H9 (cell line): ENCODE measurements around the gene GSTT2B. TPM values are rescaled to one million over a fixed set of nuclear protein-coding genes. Genes with fewer than 3 reads are reported as not detected.

Experiments used
- DNase-seq: peaks from one replicate; pipeline ENCODE4 v3.0.0-alpha.2; 2017
- H2AFZ ChIP-seq: one replicate; pipeline ENCODE4 v1.6.1; 2013; ENCODE audit warnings: mild to moderate bottlenecking, low read length, control low read depth, moderate library complexity
- H2AK5ac ChIP-seq: 2 replicates; pipeline ENCODE4 v1.6.1; 2013; ENCODE audit warnings: low read length, control low read depth, mixed read lengths; ENCODE audit not compliant: insufficient read length
- H2BK120ac ChIP-seq: one replicate; pipeline ENCODE4 v1.6.1; 2013; ENCODE audit warnings: low read depth, mild to moderate bottlenecking, low read length, control low read depth, inconsistent platforms; ENCODE audit not compliant: poor library complexity, severe bottlenecking
- H2BK12ac ChIP-seq: 2 replicates; pipeline ENCODE4 v1.6.1; 2013; ENCODE audit warnings: low read length, control low read depth, mixed read lengths, low read depth; ENCODE audit not compliant: insufficient read length
- H2BK15ac ChIP-seq: 2 replicates; pipeline ENCODE4 v1.6.1; 2013; ENCODE audit warnings: low read depth, low read length, control low read depth
- H2BK20ac ChIP-seq: one replicate; pipeline ENCODE4 v1.6.1; 2013; ENCODE audit warnings: low read depth, mild to moderate bottlenecking, low read length, control low read depth, inconsistent platforms; ENCODE audit not compliant: poor library complexity, severe bottlenecking
- H2BK5ac ChIP-seq: 2 replicates; pipeline ENCODE4 v1.6.1; 2013; ENCODE audit warnings: low read length, control low read depth, mixed read lengths; ENCODE audit not compliant: insufficient read length
- H3K14ac ChIP-seq: 2 replicates; pipeline ENCODE4 v1.6.1; 2013; ENCODE audit warnings: low read length, control low read depth; ENCODE audit not compliant: insufficient read depth
- H3K18ac ChIP-seq: 2 replicates; pipeline ENCODE4 v1.6.1; 2013; ENCODE audit warnings: low read depth, mild to moderate bottlenecking, mixed read lengths, low read length, control low read depth; ENCODE audit not compliant: insufficient read length
- H3K23ac ChIP-seq: 2 replicates; pipeline ENCODE4 v1.6.1; 2013; ENCODE audit warnings: low read length, control low read depth, mixed read lengths, low read depth; ENCODE audit not compliant: insufficient read length
- H3K23me2 ChIP-seq: 2 replicates; pipeline ENCODE4 v1.6.1; 2013; ENCODE audit warnings: low read depth, mild to moderate bottlenecking, mixed read lengths, low read length, control low read depth; ENCODE audit not compliant: insufficient read length, poor library complexity, severe bottlenecking
- H3K27ac ChIP-seq: 2 replicates; pipeline ENCODE4 v1.5.1; 2013; ENCODE audit warnings: low read length, control low read depth, mixed read lengths, low read depth; ENCODE audit not compliant: insufficient read length
- H3K27me3 ChIP-seq: 2 replicates; pipeline ENCODE4 v1.6.1; 2013; ENCODE audit warnings: low read length, control low read depth, inconsistent platforms; ENCODE audit not compliant: insufficient read depth
- H3K4ac ChIP-seq: 2 replicates; pipeline ENCODE4 v1.6.1; 2013; ENCODE audit warnings: low read depth, mild to moderate bottlenecking, control low read depth, inconsistent platforms, low read length, moderate library complexity
- H3K4me1 ChIP-seq: 2 replicates; pipeline ENCODE4 v1.6.1; 2013; ENCODE audit warnings: low read length, control low read depth, inconsistent platforms; ENCODE audit not compliant: insufficient read depth
- H3K4me2 ChIP-seq: 2 replicates; pipeline ENCODE4 v1.6.1; 2013; ENCODE audit warnings: low read length, control low read depth, mixed read lengths; ENCODE audit not compliant: insufficient read length, insufficient read depth
- H3K56ac ChIP-seq: 2 replicates; pipeline ENCODE4 v1.6.1; 2013; ENCODE audit warnings: low read depth, mild to moderate bottlenecking, mixed read lengths, low read length, control low read depth; ENCODE audit not compliant: insufficient read length
- H3K79me1 ChIP-seq: 2 replicates; pipeline ENCODE4 v1.6.1; 2013; ENCODE audit warnings: low read depth, mild to moderate bottlenecking, moderate library complexity, low read length, control low read depth, inconsistent platforms; ENCODE audit not compliant: insufficient read depth, poor library complexity, severe bottlenecking
- H3K79me2 ChIP-seq: 2 replicates; pipeline ENCODE4 v1.6.1; 2013; ENCODE audit warnings: low read length, control low read depth, inconsistent platforms; ENCODE audit not compliant: insufficient read depth
- H3K9ac ChIP-seq: 2 replicates; pipeline ENCODE4 v1.6.1; 2013; ENCODE audit warnings: low read length, control low read depth, mixed read lengths; ENCODE audit not compliant: insufficient read length; ENCODE audit errors: extremely low read depth
- H3K9me3 ChIP-seq: one replicate; pipeline ENCODE4 v1.6.1; 2013; ENCODE audit warnings: low read depth, low read length, inconsistent platforms; ENCODE audit not compliant: control insufficient read depth
- H3T11ph ChIP-seq: one replicate; pipeline ENCODE4 v1.6.1; 2013; ENCODE audit warnings: mild to moderate bottlenecking, low read length, control low read depth, inconsistent platforms
- H4K20me1 ChIP-seq: one replicate; pipeline ENCODE4 v1.6.1; 2013; ENCODE audit not compliant: control insufficient read depth, insufficient read length, insufficient read depth
- H4K5ac ChIP-seq: 2 replicates; pipeline ENCODE4 v1.6.1; 2013; ENCODE audit warnings: low read depth, mild to moderate bottlenecking, mixed read lengths, low read length, control low read depth; ENCODE audit not compliant: insufficient read length
- H4K8ac ChIP-seq: replicated peaks from 2 replicates; pipeline ENCODE4 v1.6.1; 2013; ENCODE audit warnings: low read length, control low read depth, mixed read lengths, low read depth; ENCODE audit not compliant: insufficient read length
- H4K91ac ChIP-seq: 2 replicates; pipeline ENCODE4 v1.6.1; 2013; ENCODE audit warnings: low read depth, mild to moderate bottlenecking, moderate library complexity, mixed read lengths, low read length, control low read depth; ENCODE audit not compliant: insufficient read length
- H3K27ac Mint-ChIP-seq, 3 experiments: 2 replicates in 2 of 3; 3 replicates in 1 of 3; pipeline ENCODE4 v1.8.0; 2020 to 2021; ENCODE audit warnings: mixed read lengths in 3 of 3, mild to moderate bottlenecking in 1 of 3, moderate library complexity in 1 of 3
- H3K27me3 Mint-ChIP-seq: 2 replicates; pipeline ENCODE4 v1.8.0; 2021; ENCODE audit warnings: low read depth, mild to moderate bottlenecking, moderate library complexity, mixed read lengths
- H3K36me3 Mint-ChIP-seq, 3 experiments: 2 replicates in 2 of 3; 3 replicates in 1 of 3; pipeline ENCODE4 v1.8.0; 2020 to 2021; ENCODE audit warnings: low read depth in 3 of 3, mixed read lengths in 3 of 3; ENCODE audit not compliant: insufficient read depth in 1 of 3
- H3K4me1 Mint-ChIP-seq, 2 experiments: 2 replicates each; pipeline ENCODE4 v1.8.0; 2020; ENCODE audit warnings: mixed read lengths in 2 of 2
- H3K4me3 Mint-ChIP-seq, 2 experiments: 2 replicates in 1 of 2; 3 replicates in 1 of 2; pipeline ENCODE4 v1.8.0; 2020 to 2021; ENCODE audit warnings: mild to moderate bottlenecking in 2 of 2, mixed read lengths in 2 of 2, moderate library complexity in 1 of 2
- H3K9me3 Mint-ChIP-seq, 2 experiments: 2 replicates in 1 of 2; 3 replicates in 1 of 2; pipeline ENCODE4 v1.8.0; 2020; ENCODE audit warnings: mild to moderate bottlenecking in 2 of 2, mixed read lengths in 2 of 2, moderate library complexity in 1 of 2
- WGBS: extraction: QIAGEN DNeasy Blood & Tissue Kit; methylation state at CpG from one replicate; pipeline ENCODE4 v1.1.7; 2013; ENCODE audit warnings: missing lambda C conversion rate, low lambda C conversion rate, mixed read lengths; ENCODE audit not compliant: insufficient read length; ENCODE audit errors: extremely low coverage; 5-methylcytosine and 5-hydroxymethylcytosine counted together
- total RNA-seq: library from RNA; stranded (reverse); gene quantifications from 2 replicates; pipeline ENCODE4 v1.2.1, GENCODE V29; 2021
- TF ChIP-seq, protein P1 (sequence below): fragments of 200-600 bp; sonication (generic); conservative IDR thresholded peaks from 3 replicates; pipeline ENCODE4 v1.8.0; 2021; ENCODE audit warnings: antibody characterized with exemption, mild to moderate bottlenecking

GSTT2B gene
- total RNA-seq, 1 experiment from 2014 or later = 4.5 TPM

DNA sequence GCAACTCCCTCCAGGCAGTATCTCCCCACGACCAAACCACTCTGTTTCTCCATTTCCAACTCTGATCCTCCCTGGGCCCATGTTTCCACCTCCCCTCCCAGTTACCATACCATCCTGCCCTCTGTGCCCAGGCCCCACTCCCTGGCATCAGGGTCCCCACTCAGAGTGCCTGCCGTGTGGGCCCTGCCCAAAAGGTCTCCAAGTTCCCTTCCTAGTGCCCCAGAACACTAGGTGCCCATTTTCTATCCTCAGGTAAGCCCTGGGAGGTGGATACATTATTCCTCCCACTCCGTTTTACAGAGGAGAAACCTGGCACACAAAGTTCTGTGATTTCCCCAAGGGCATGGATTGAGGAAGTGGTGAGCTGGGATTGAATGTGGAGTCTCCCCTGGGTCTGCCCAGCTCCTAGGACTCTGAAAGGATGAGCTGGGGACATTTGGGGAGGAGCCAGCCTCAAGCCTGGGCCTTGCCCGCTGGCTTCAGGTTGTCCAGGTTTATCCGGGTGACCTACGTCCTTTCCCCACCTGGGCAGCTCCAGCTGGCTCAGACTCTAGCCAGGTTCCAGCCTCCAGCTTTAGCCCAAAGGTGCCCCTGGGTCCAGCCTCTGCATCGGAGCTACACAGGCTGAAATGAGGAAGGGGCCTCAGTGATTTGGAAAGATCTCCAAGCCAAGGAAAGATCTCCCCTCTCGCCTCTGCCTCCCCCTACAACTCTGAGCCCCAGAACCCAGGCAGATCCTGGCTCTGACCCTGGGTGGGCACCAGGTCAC is 46.4 kb upstream of the GSTT2B start:
- Histone ChIP-seq H3K4ac (no peak overlapping the region), H2AK5ac (no peak overlapping the region), H4K91ac (no peak overlapping the region), H4K5ac (no peak overlapping the region), H3K23ac (no peak overlapping the region), H3K56ac (no peak overlapping the region), H4K8ac (no peak overlapping the region), H3K18ac (no peak overlapping the region), H2BK15ac (no peak overlapping the region), H3T11ph (no peak overlapping the region), H3K4me1 (no peaks in the 10 kb centered on the region; the same call in 1 of the 2 replicates), H3K27me3 (no peaks in the 10 kb centered on the region; the same call in 1 of the 2 replicates), H2BK12ac (no peak overlapping the region), H3K9ac (no peak overlapping the region), H2AFZ (no peak overlapping the region), H3K79me2 (peaks cover 2% of the 10 kb centered on the region; the same call in 1 of the 2 replicates), H3K27ac (no peak overlapping the region), H3K14ac (no peak overlapping the region), H4K20me1 (peaks cover 2% of the 10 kb centered on the region), H3K9me3 (no peaks in the 10 kb centered on the region), H3K23me2 (peaks cover 5% of the 10 kb centered on the region), H2BK5ac (no peak overlapping the region), H3K79me1 (no peaks in the 10 kb centered on the region), H2BK120ac (no peak overlapping the region), H3K4me2 (no peak overlapping the region), H2BK20ac (no peak overlapping the region)
- Mint-ChIP-seq H3K4me3 (no peak overlapping the region), H3K9me3 (peaks cover 0 to 4% of the 10 kb centered on the region in 2 experiments; a peak in 2 of 5 replicates), H3K27ac (no peak overlapping the region; a peak in 1 of 7 replicates), H3K27me3 (peaks cover 6% of the 10 kb centered on the region), H3K4me1 (peaks cover 5 to 17% of the 10 kb centered on the region in 2 experiments), H3K36me3 (no peaks in the 10 kb centered on the region; a peak in 1 of 7 replicates)
- TF ChIP-seq, protein P1, sequence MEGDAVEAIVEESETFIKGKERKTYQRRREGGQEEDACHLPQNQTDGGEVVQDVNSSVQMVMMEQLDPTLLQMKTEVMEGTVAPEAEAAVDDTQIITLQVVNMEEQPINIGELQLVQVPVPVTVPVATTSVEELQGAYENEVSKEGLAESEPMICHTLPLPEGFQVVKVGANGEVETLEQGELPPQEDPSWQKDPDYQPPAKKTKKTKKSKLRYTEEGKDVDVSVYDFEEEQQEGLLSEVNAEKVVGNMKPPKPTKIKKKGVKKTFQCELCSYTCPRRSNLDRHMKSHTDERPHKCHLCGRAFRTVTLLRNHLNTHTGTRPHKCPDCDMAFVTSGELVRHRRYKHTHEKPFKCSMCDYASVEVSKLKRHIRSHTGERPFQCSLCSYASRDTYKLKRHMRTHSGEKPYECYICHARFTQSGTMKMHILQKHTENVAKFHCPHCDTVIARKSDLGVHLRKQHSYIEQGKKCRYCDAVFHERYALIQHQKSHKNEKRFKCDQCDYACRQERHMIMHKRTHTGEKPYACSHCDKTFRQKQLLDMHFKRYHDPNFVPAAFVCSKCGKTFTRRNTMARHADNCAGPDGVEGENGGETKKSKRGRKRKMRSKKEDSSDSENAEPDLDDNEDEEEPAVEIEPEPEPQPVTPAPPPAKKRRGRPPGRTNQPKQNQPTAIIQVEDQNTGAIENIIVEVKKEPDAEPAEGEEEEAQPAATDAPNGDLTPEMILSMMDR = no peak
- no peak for DNase-seq
- WGBS = no CpG with 5 or more reads among the region's 8 CpGs
